NCI-H1930 (cell line): ENCODE results near the gene PPP1R15B.

Experiments
- DNase-seq, 2 experiments: peaks; one replicate each; lab custom pipeline; 2025; lab: John Stamatoyannopoulos, UW

Gene PPP1R15B

GRCh38 chr1:204400882-204401510, 10.6 kb downstream of the PPP1R15B start:
- DNase-seq = no peak

DNA sequence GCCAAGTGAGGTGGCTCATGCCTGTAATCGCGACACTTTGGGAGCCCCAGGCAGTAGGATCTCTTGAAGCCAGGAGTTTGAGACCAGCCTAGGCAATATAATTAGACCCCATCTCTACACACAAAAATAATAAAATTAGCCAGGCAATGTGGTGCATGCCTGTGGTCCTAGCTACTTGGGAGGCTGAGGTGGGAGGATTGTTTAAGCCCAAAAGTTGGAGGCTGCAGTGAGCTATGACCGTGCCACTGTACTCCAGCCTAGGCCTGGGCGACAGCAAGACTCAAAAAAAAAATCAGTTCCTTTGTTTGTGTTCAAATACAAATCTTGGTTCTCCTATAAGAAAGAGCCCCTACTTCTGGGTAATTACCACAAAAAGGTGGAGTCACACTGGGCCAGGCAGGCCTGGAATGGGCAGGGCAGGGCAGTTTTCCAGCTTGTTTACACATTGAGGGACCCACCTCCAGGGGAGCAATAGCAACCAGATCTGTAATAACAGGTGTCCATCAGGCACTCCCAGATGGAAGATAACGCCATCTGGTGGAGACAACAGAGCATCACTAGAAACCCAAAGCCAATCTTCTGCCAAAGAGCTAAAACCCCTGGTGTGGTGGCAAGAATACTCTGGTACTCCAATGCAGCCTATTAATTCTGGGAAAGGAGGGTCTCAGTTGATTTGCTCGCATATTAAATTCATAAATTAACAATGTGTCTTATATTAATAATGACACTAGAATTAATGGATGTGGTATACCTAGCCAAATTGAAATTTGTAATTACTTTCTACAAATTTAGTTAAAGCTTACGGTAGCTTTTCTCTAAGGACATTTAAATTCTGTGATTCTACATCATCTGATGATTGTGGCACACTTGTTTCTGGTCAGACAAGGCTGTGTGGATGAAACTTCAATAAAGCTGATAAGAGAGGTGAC, 13.2 kb downstream of the PPP1R15B start:
- DNase-seq = peak; percentile 67 to 80

DNA sequence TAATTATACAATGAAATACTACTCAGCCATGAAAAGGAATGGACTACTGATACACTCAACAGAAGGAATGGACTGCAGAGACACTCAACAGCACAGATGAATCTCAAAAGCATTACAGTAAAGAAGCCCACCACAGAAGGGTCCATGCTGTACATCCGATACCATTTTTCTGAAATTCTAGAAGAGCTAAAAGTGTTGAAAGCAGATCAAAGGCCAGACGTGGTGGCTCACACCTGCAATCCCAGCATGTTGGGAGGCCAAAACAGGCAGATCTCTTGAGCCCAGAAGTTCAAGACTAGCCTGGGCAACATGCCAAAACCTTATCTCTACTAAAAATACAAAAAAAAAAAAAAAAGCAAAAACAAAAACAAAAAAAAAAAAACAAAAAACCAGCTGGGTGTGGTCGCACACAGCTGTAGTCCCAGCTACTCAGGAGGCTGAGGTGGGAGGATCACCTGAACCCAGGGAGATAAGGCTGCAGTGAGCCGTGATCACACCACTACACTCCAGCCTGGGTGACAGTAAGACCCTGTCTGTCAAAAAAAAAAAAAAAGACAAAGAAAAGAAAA, 15.5 kb downstream of the PPP1R15B start:
- DNase-seq = no peak

GRCh38 chr1:204391629-204392028, 20.0 kb downstream of the PPP1R15B start:
- no peak for DNase-seq

- no peak for DNase-seq
Measured at GRCh38 chr1:204390751-204391466, 20.7 kb downstream of the PPP1R15B start.

DNA sequence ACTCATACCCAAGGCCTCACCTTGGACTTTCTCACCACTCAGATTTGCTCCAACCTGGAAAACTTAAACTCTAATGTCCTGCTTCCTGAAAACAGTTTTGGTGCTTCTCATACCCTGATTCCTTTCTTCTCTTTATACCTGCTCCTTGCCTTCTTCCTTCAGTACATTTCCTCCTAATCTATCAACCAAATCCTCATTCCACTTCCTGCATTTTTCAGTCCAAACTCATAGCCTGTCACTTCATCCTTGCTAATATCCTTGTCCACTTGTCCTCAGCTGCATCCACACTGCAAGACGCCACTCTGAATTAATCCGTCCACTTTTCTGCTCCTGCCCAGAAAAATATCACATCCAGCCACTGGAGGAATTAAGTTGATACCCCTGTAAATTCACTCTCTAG, 25.9 kb downstream of the PPP1R15B start:
- DNase-seq = no peak

GRCh38 chr1:204384636-204385352, 26.8 kb downstream of the PPP1R15B start:
- no peak for DNase-seq

- DNase-seq = no peak
Measured at GRCh38 chr1:204383163-204383904, 28.3 kb downstream of the PPP1R15B start.

DNA sequence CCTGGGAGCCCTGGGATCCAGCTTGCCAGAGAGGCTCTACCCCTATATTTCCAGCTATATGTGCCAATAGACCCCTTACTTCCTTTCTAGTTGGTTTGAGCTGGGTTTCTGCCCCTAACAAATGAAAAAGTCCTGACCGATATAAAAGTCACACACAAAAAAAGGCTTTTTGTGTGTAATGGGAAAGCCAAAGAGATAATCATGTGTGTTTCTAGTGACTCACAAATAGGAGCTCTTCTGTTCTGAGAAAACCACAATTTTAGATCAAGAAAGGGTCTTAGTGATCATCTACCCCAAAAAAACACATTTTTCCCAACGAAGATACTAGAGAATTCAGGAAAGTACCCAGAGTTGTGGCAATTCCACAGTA, 28.9 kb downstream of the PPP1R15B start:
- no peak for DNase-seq

DNA sequence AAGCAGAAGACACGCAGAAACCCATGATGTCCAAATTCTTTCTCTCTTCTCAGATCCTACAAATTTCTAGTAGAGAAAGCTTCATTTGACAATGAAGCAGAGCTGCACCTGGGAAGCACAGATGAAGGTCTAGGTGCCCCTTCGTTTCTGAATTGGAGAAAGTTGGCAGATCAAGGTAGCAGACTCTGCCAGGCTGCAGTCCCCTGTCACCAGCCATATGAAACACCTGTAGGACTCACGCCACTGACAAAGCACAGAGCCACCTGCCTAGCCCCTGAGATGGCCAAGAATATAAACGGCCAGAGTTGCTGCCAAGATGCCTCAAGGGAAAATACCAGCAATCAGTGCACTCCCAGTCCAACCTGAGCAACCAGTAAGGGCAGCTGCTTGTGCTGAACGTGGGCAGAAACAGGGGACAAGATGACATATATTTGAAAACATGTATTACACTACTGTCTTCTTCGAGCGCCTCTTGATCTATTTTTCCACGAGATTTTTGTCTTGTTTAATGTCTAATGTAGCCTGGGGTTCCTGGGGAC, 31.3 kb downstream of the PPP1R15B start:
- DNase-seq = no peak

DNA sequence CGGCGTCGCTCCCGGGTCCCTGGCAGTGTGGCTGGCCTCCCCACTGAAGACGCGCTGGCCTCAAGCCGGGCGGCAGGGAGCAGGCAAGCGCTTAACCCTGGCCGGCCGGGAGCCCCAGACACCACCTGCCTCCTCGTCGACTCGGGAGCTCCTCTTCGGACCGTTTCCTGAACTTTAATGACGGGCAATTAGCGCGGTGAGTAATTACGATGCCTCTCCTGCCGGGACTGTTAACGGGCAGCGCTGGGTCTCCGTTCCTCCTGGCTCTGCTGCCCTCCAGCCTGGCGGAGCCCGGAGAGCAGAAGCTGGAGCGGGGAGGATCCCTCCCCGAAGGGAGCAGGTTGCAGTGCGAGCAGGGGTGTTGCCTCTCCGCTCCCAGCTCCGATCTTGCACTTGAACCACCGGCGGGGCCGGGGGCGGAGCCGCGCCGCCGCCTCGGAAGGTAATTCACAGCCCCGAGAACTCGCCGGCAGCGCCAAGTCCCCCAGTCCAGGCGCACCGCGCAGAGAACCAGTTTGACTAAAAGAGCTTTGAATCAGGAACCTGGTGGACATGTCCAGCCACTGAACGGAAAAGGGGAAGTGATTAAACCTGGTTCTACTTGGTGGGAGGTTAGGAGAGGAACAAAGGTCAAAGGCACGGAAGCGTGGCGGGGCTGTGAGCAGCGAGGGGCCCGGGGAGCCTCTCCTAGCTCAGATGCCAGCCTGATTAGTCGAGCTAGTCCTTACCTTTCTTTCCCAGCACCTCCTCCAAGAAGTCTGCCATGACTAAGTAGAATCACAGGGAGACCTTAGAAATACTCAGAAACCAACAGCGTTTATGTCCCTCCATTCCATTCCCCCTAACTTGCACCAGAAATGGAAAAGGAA, 33.6 kb downstream of the PPP1R15B start:
- DNase-seq = no peak

DNA sequence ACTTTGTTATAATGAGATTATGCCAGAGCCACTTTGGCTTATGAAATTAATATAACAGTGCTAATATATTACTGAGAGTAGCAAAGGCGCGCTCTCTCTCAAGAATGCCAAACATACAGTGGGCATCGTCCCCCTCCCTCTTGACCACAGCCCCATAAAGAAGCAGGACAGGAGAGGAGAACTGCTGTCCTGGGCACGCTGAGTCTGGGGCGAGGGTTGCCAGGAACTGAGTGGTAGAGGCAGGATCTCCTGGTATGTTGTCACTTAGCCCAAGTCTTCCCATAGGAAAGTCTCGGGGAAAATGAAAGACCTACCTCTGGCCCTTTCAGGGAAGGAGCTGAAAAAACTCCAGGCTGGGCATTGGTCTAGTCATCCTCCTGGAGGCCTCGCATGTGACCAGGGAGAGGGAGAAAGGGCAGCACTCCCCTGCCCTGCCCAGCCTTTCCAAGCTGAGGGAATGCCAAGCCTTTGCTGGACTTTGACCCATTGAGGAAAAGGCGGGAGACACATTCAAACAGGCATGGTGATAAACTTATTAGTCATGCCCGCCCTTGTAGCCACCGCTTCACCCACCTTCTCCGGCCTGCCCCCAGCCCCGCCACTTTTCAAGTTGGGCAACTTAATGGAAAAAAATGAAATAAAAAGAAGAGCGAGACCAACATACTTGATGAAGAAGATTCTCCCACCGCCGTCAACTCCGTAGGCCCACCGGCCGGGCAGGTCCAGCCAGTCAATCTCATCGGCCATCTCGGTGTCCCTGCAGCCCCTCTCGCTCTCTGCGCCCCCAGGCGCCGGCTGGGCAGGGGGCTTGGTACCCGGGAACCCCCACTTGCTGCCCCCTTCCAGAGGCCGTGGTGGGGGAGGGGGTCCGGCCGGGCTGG, 34.5 kb downstream of the PPP1R15B start:
- no peak for DNase-seq

GRCh38 chr1:204376465-204376864, 35.2 kb downstream of the PPP1R15B start:
- no peak for DNase-seq

GRCh38 chr1:204373911-204374310, 37.7 kb downstream of the PPP1R15B start:
- no peak for DNase-seq

GRCh38 chr1:204370176-204370575, 41.4 kb downstream of the PPP1R15B start:
- no peak for DNase-seq

DNA sequence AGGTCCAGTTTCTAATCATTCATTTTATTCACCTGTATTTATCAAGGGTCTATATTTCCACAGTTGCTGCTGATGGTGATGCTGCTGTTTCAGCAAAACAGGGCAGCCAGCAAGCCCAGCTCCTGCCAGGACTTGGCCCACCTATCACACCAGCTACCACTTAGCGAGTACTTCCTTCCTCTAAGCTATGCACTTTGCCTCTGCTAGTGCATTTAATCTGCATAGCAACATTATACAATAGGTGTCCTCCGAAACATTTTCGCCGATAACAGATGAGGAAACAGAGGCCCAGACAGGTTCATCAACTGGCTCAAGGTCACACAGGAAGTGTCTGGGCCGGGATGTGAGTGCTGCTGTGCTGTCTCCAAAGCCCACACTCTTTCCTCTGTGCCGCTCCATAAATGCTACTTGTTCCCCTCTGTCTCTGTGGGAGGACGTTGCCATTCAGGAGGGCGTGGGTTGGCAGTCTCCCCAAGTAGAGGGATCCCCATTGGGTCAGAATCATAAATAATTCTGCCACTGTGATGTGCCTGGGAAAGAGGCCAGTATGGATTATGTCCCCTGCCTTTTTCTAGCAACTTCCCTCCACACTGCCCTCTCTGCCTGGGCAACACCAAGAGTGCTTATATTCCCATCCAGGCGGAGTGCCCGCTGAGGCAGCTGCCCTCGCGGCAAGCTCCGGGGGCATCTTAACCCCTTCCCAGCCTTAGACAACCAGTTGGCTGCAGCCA, 42.5 kb downstream of the PPP1R15B start:
- no peak for DNase-seq

DNA sequence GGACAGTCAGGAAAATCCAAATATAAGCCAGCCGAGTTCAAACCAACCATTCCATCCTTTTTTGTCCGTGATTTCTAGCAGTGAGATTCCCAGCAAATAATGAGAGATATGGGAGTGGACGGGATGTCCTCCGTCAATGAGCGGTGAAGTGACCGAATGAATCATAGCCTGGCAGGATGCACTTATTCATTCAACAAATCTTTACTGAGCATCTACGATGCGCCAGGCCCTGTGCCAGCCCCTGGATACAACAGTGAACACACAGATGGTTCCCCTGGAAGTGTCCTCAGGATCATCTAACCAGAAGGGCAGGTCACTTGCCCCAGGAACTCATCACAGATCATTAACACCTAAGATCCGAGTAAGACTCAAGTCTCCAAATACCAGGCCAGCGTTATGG, 43.7 kb downstream of the PPP1R15B start:
- DNase-seq = no peak
